ENCODE data around the gene MYEOV. TPM values are rescaled to one million over a fixed set of nuclear protein-coding genes. Genes with fewer than 3 reads are reported as not detected.
A peak's percentile ranks its signal among the peaks of the same experiment; 100 is the strongest.

MYEOV gene
- total RNA-seq, 4 donors from 2014 or later, result 0.65 to 8.9 (median 0.83) TPM

DNA sequence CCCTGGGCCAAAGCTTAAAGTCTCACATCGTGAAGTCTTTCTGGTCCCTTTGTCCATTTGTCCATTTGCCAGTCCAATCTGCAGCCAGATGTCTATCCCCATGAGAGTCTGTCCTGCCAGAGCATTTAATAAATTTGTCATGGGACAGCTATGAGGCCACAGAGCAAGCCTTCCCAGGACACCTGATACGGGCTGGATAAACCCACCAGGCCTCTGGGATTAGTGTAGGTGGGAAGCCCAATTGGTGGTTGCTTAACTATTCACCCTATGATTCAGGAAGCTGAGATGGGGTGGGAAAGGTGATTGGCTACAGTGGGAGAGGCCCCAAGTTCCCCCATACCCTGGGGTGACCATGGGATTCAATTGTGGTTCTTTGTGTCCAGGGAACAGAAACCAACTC lies 39.9 kb downstream of the MYEOV start:
- ATAC-seq (ENCODE audit: low FRiP score), result no peak
- no peak for TF ChIP-seq CTCF (IDR thresholded peaks at IDR 0.05)
- DNase-seq (ENCODE audit: low spot score), result peak; percentile 8

DNA sequence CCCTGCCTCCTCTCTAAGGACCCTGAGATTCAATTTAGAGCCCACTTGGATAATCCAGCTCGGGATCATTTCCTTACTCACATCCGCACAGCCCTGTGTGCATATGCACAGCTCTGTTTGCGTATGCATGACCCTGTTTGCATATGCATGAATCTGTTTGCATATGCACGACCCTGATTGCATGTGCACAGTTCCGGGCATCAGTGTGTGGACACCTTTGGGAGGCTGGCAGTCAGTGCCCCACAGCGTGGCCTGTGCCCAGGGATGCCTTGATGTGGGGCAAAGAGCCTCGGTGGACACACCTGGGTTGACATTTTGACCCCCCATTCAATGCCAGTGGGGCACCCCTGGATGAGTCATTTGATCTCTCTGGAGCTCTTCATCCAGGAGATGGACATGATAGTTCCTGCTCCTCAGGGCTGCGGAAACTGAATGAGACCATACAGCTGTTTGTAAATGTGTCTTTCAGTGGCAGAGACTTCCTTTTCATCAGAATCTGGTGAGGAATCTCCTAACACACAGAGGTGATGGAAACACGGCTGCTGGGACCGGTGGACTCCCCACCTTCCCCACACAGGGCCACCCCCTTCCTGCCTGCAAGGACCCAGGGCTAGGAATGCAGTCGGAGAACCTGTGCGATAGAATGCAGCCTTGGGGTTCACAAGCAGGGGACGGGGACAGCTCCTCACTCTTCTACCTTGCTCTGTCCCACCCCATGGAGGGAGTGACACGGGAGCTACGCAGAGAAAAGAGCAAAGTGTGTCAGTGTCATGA lies 41.2 kb downstream of the MYEOV start:
- no peak for TF ChIP-seq CTCF (IDR thresholded peaks at IDR 0.05)
- ATAC-seq (ENCODE audit: low FRiP score) (no peak), DNase-seq (ENCODE audit: low spot score) (peak; percentile 12)

- DNase-seq (ENCODE audit: low spot score) (peak; percentile 2), ATAC-seq (ENCODE audit: low FRiP score) (no peak)
- TF ChIP-seq CTCF (IDR thresholded peaks at IDR 0.05), result no peak
Measured at GRCh38 chr11:69335781-69336405, 41.9 kb downstream of the MYEOV start.

GRCh38 chr11:69337211-69337721 lies 43.3 kb downstream of the MYEOV start:
- peak; percentile 14 for DNase-seq (ENCODE audit: low spot score)
- no peak for ATAC-seq (ENCODE audit: low FRiP score)
- TF ChIP-seq CTCF (IDR thresholded peaks at IDR 0.05), result no peak

DNA sequence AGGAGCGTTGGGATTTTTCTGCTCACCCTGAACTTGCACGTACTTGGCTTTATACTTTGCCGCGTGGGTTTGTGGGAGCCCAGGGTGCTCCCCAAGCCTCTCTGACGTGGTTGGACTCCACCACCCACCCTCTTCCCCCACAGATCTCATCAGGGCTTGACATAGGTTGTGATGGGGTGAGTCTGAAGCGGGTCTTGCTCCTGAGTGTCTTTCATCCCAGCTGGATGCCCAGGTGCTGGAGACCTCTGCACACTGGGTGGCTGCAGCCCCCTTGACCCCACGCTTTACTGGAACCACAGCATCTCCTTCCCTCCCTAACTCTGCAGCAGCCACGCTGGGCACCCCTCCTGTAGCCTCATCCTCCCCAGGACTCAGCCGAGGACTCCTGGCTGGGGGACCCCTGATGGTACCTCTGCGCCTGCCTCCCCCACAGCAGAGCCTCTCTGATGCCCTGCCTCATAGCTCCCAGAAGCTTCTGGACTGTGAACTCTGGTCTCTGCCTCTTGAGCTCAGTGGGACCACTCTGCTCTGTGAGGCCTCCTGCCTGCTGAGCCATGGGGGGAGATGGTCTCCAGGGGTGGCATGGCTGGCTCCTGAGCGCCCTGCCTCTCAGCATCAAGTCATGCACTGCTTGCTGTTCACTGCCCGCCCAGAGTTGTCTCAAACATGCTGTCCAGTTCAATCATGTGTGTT lies 45.2 kb downstream of the MYEOV start:
- ATAC-seq (ENCODE audit: low FRiP score), result no peak
- DNase-seq (ENCODE audit: low spot score), result no peak

DNA sequence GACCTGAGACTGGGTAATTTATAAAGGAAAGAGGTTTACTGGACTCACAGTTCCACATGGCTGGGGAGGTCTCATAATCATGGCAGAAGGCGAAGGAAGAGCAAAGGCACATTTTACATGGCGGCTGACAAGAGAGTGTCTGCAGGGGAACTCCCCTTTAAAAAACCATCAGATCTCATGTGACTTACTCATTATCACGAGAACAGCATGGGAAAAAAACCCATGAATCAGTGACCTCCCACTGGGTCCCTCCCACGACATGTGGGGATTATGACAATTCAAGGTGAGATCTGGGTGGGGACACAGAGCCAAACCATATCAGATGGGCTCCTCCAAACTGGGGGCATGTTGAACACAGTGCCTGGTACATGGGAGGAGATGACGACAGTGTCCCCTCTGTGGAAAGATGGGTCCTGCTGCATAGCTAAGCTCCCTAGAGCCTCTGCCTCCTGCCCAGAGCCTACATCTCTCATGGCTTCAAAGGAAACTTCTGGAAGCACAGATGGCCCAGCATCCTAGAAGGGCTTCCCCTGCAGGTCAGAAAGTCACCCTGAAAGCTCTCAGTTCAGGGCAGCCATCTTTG lies 46.1 kb downstream of the MYEOV start:
- ATAC-seq (ENCODE audit: low FRiP score) (no peak), DNase-seq (ENCODE audit: low spot score) (no peak)
- no peak for TF ChIP-seq CTCF (IDR thresholded peaks at IDR 0.05)

More for the DNA sequence above, 45.2 kb downstream of the MYEOV start:
- TF ChIP-seq CTCF (IDR thresholded peaks at IDR 0.05), result no peak
